Right atrium auricular region (tissue), 2 donors: ENCODE results near the gene BLVRB. TPM values are rescaled to one million over a fixed set of nuclear protein-coding genes. Genes with fewer than 3 reads are reported as not detected.

Experiments used
- DNase-seq: peaks from one replicate; pipeline ENCODE4 v3.0.0-alpha.2; 2019; ENCODE audit warnings: low spot score
- H3K27ac ChIP-seq, 2 donors: fragments of 200-600 bp; sonication (generic); 1 replicate in 1 of 2; 2 replicates in 1 of 2; pipeline ENCODE4 v1.5.1; 2016 to 2019
- H3K27me3 ChIP-seq, 2 donors: fragments of 200-600 bp; sonication (generic); one replicate each; pipeline versions ENCODE4 v1.5.1 to v1.6.0; 2017 to 2019
- H3K36me3 ChIP-seq: fragments of 200-600 bp; sonication (generic); one replicate; pipeline ENCODE4 v1.5.1; 2016
- H3K4me1 ChIP-seq, 2 donors: fragments of 200-600 bp; sonication (generic); one replicate each; pipeline versions ENCODE4 v1.5.1 to v1.6.0; 2017 to 2019
- H3K4me3 ChIP-seq, 2 donors: fragments of 200-600 bp; sonication (generic); 1 replicate in 1 of 2; 2 replicates in 1 of 2; pipeline ENCODE4 v1.5.1; 2017 to 2019; ENCODE audit warnings: mild to moderate bottlenecking in 1 of 2, moderate library complexity in 1 of 2
- H3K9me3 ChIP-seq, 2 donors: fragments of 200-600 bp; sonication (generic); one replicate each; pipeline ENCODE4 v1.5.1; 2019
- CTCF ChIP-seq, 2 donors: fragments of 200-600 bp; sonication (generic); IDR thresholded peaks; one replicate each; pipeline ENCODE4 v1.5.1; 2019; ENCODE audit warnings: antibody characterized with exemption in 2 of 2
- total RNA-seq, 2 donors: library from RNA; depleted of rRNA; stranded (reverse); fragments of >200 nt; gene quantifications; one replicate each; pipeline ENCODE4 v1.1.0, GENCODE V29; 2016

The BLVRB gene
- total RNA-seq, 2 donors from 2014 or later: 123 to 199 TPM

- Histone ChIP-seq H3K36me3 (peaks cover 13% of the 10 kb centered on the region), H3K4me1 (no peaks in the 10 kb centered on the region), H3K9me3 (no peaks in the 10 kb centered on the region), H3K4me3 (no peak overlapping the region), H3K27me3 (no peaks in the 10 kb centered on the region), H3K27ac (no peak overlapping the region)
- DNase-seq: no peak
- TF ChIP-seq CTCF (IDR thresholded peaks at IDR 0.05): no peak
Measured at GRCh38 chr19:40452016-40452415, 13.5 kb downstream of the BLVRB start.

GRCh38 chr19:40450664-40451063 lies 14.9 kb downstream of the BLVRB start:
- H3K36me3 ChIP-seq: peaks cover 13% of the 10 kb centered on the region
- H3K4me3 ChIP-seq: no peak overlapping the region
- no peaks in the 10 kb centered on the region for H3K27me3 ChIP-seq
- H3K27ac ChIP-seq: no peak overlapping the region
- H3K4me1 ChIP-seq: no peaks in the 10 kb centered on the region
- DNase-seq: no peak
- TF ChIP-seq CTCF (IDR thresholded peaks at IDR 0.05): no peak
- no peaks in the 10 kb centered on the region for H3K9me3 ChIP-seq

GRCh38 chr19:40449506-40449905 lies 16.0 kb downstream of the BLVRB start:
- H3K4me1 ChIP-seq: peaks cover 0 to 7% of the 10 kb centered on the region in 2 donors
- no peak for TF ChIP-seq CTCF (IDR thresholded peaks at IDR 0.05)
- H3K27ac ChIP-seq: no peak overlapping the region
- H3K27me3 ChIP-seq: no peaks in the 10 kb centered on the region
- no peak overlapping the region for H3K4me3 ChIP-seq
- no peaks in the 10 kb centered on the region for H3K9me3 ChIP-seq
- DNase-seq: no peak
- peaks cover 13% of the 10 kb centered on the region for H3K36me3 ChIP-seq

- no peaks in the 10 kb centered on the region for H3K27me3 ChIP-seq
- no peak overlapping the region for H3K4me3 ChIP-seq
- H3K9me3 ChIP-seq: no peaks in the 10 kb centered on the region
- no peak for DNase-seq
- H3K27ac ChIP-seq: no peak overlapping the region
- H3K4me1 ChIP-seq: peaks cover 0 to 22% of the 10 kb centered on the region in 2 donors
- no peak for TF ChIP-seq CTCF (IDR thresholded peaks at IDR 0.05)
- peaks cover 24% of the 10 kb centered on the region for H3K36me3 ChIP-seq
Measured at GRCh38 chr19:40446263-40446784, 19.2 kb downstream of the BLVRB start.

GRCh38 chr19:40445780-40446262 lies 19.7 kb downstream of the BLVRB start:
- no peak overlapping the region for H3K27ac ChIP-seq
- no peak overlapping the region for H3K4me3 ChIP-seq
- peaks cover 0 to 27% of the 10 kb centered on the region in 2 donors for H3K4me1 ChIP-seq
- H3K27me3 ChIP-seq: no peaks in the 10 kb centered on the region
- no peak for TF ChIP-seq CTCF (IDR thresholded peaks at IDR 0.05)
- peaks cover 29% of the 10 kb centered on the region for H3K36me3 ChIP-seq
- H3K9me3 ChIP-seq: no peaks in the 10 kb centered on the region
- DNase-seq: no peak

- peaks cover 38% of the 10 kb centered on the region for H3K36me3 ChIP-seq
Measured at GRCh38 chr19:40444825-40445312, 20.7 kb downstream of the BLVRB start.

More at GRCh38 chr19:40444825-40445312, 20.7 kb downstream of the BLVRB start:
- DNase-seq: no peak
- peak overlapping the region; percentile 94 to 96 for H3K4me3 ChIP-seq
- H3K27me3 ChIP-seq: no peaks in the 10 kb centered on the region
- H3K27ac ChIP-seq: peak overlapping the region; percentile 98
- H3K9me3 ChIP-seq: no peaks in the 10 kb centered on the region
- H3K4me1 ChIP-seq: peaks cover 0 to 37% of the 10 kb centered on the region in 2 donors
- TF ChIP-seq CTCF (IDR thresholded peaks at IDR 0.05): peak in 1 of 2 donors; percentile 47
